HCT116 (cell line): Measurements from ENCODE around the gene MAEA. TPM values are rescaled to one million over a fixed set of nuclear protein-coding genes. Genes with fewer than 3 reads are reported as not detected.

Experiments
- ATAC-seq: fragments of 200-7000 bp; cut with Tn5 transposase; 2 replicates; pipeline ENCODE4 v1.9.1; 2020; ENCODE audit warnings: mild to moderate bottlenecking, moderate library complexity
- BruUV-seq: library from RNA; stranded (reverse); fragments of 400-500 nt; replicated peaks from 2 replicates; lab custom pipeline; 2021; lab: Mats Ljungman, UMichigan
- CTCF ChIA-PET: fragments of 300-600 bp; sonication (Branson Sonifier 250); formaldehyde crosslinking; loops from one replicate; lab custom pipeline; 2021; ENCODE audit warnings: antibody characterized with exemption; lab: Charles Lee
- POLR2A ChIA-PET: fragments of 300-600, 350-600 bp; sonication (Branson Sonifier 250); formaldehyde crosslinking; loops from one replicate; lab custom pipeline; 2021; ENCODE audit warnings: antibody characterized with exemption; lab: Charles Lee
- RAD21 ChIA-PET, 2 experiments: fragments of 300-600 bp; sonication (Branson Sonifier 250); formaldehyde crosslinking; loops; one replicate each; lab custom pipeline; 2023; ENCODE audit warnings: low total read pairs in 2 of 2; ENCODE audit not compliant: uncharacterized antibody in 2 of 2, unreplicated experiment in 2 of 2, low non-redundant PET in 1 of 2; lab: Charles Lee
- DNase-seq: peaks from one replicate; pipeline ENCODE4 v3.0.0-alpha.2; 2010; ENCODE audit warnings: low read depth, low spot score
- H2AFZ ChIP-seq: fragments of 200-600 bp; shearing (Covaris generic), sonication (generic); 2 replicates; pipeline ENCODE4 v1.6.1; 2017; ENCODE audit warnings: low read depth, mixed run types, mixed read lengths, antibody characterized with exemption, low read length; ENCODE audit not compliant: poor library complexity, severe bottlenecking
- H3K27ac ChIP-seq: 2 replicates; pipeline ENCODE4 v1.5.1; 2012; ENCODE audit warnings: low read depth, low read length
- H3K27me3 ChIP-seq: fragments of 200-600 bp; sonication (generic); 2 replicates; pipeline ENCODE4 v1.6.1; 2016; ENCODE audit warnings: mixed run types, low read length, mixed read lengths; ENCODE audit not compliant: insufficient read depth
- H3K36me3 ChIP-seq, 2 experiments: fragments of 200-500 bp in 1 of 2; fragments of 200-600 bp in 1 of 2; sonication (Bioruptor generic) in 1 of 2; sonication (generic) in 1 of 2; 2 replicates each; pipeline versions ENCODE4 v1.5.1 to v1.6.1; 2014 to 2016; ENCODE audit warnings: low read length in 2 of 2, inconsistent platforms in 1 of 2, mixed read lengths in 1 of 2, mixed run types in 1 of 2; ENCODE audit not compliant: insufficient read depth in 2 of 2, control insufficient read depth in 1 of 2
- H3K4me1 ChIP-seq, 2 experiments: fragments of 200-600 bp in 1 of 2; sonication (generic) in 1 of 2; 2 replicates each; pipeline versions ENCODE4 v1.5.1 to v1.6.1; 2012 to 2017; ENCODE audit warnings: low read length in 2 of 2, inconsistent platforms in 1 of 2, mild to moderate bottlenecking in 1 of 2, mixed read lengths in 1 of 2, mixed run types in 1 of 2, moderate library complexity in 1 of 2; ENCODE audit not compliant: insufficient read depth in 2 of 2, control insufficient read depth in 1 of 2
- H3K4me2 ChIP-seq: fragments of 200-600 bp; sonication (generic); 2 replicates; pipeline ENCODE4 v1.6.1; 2017; ENCODE audit warnings: mixed run types, low read length, mixed read lengths
- H3K4me3 ChIP-seq, 2 experiments: fragments of 200-600 bp in 1 of 2; sonication (generic) in 1 of 2; replicated peaks in 1 of 2; 2 replicates each; pipeline ENCODE4 v1.5.1; 2011 to 2016; ENCODE audit warnings: low read length in 2 of 2, control low read depth in 1 of 2, low read depth in 1 of 2, mild to moderate bottlenecking in 1 of 2, mixed read lengths in 1 of 2, mixed run types in 1 of 2
- H3K79me2 ChIP-seq: fragments of 200-600 bp; sonication (generic); 2 replicates; pipeline ENCODE4 v1.6.1; 2017; ENCODE audit warnings: mild to moderate bottlenecking, mixed run types, low read length, moderate library complexity, mixed read lengths; ENCODE audit not compliant: insufficient read depth
- H3K9ac ChIP-seq: fragments of 200-600 bp; sonication (generic); 2 replicates; pipeline ENCODE4 v1.6.1; 2016; ENCODE audit warnings: low read length, mixed read lengths
- H3K9me2 ChIP-seq: fragments of 200-600 bp; sonication (generic), shearing (Covaris generic); 2 replicates; pipeline ENCODE4 v1.6.1; 2017; ENCODE audit warnings: mixed run types, mild to moderate bottlenecking, moderate library complexity; ENCODE audit not compliant: insufficient read depth
- H3K9me3 ChIP-seq, 2 experiments: fragments of 200-500 bp in 1 of 2; fragments of 200-600 bp in 1 of 2; sonication (Bioruptor generic) in 1 of 2; sonication (generic) in 1 of 2; 2 replicates each; pipeline ENCODE4 v1.6.1; 2014 to 2017; ENCODE audit warnings: low read length in 2 of 2, mixed read lengths in 2 of 2, inconsistent platforms in 1 of 2, low read depth in 1 of 2, mild to moderate bottlenecking in 1 of 2, mixed run types in 1 of 2, moderate library complexity in 1 of 2; ENCODE audit not compliant: control insufficient read depth in 1 of 2, insufficient read depth in 1 of 2
- H4K20me1 ChIP-seq: fragments of 200-600 bp; sonication (generic), shearing (Covaris generic); 2 replicates; pipeline ENCODE4 v1.6.1; 2017; ENCODE audit warnings: mixed run types, mild to moderate bottlenecking, moderate library complexity; ENCODE audit not compliant: insufficient read depth
- ATF3 ChIP-seq: IDR thresholded peaks from 2 replicates; pipeline ENCODE4 v1.6.1; 2012
- CBX3 ChIP-seq: IDR thresholded peaks from 2 replicates; pipeline ENCODE4 v1.6.1; 2012; ENCODE audit warnings: low read depth
- CTCF ChIP-seq, 3 experiments: fragments of 200-600 bp in 1 of 3; sonication (generic) in 1 of 3; IDR thresholded peaks in 2 of 3; conservative IDR thresholded peaks in 1 of 3; 2 replicates each; pipeline ENCODE4 v1.5.1; 2012 to 2017; ENCODE audit warnings: low read depth in 2 of 3, low read length in 2 of 3, antibody characterized with exemption in 1 of 3, borderline replicate concordance in 1 of 3, control low read depth in 1 of 3, mild to moderate bottlenecking in 1 of 3, mixed read lengths in 1 of 3, mixed run types in 1 of 3, moderate library complexity in 1 of 3; ENCODE audit not compliant: insufficient read depth in 1 of 3
- EGR1 ChIP-seq: IDR thresholded peaks from 2 replicates; pipeline ENCODE4 v1.6.1; 2012; ENCODE audit warnings: low read depth
- ELF1 ChIP-seq: IDR thresholded peaks from 2 replicates; pipeline ENCODE4 v1.6.1; 2012; ENCODE audit warnings: low read depth, borderline replicate concordance
- EZH2 ChIP-seq: fragments of 200-600 bp; sonication (generic); IDR thresholded peaks from 2 replicates; pipeline ENCODE4 v1.6.1; 2017; ENCODE audit warnings: antibody characterized with exemption, mixed run types
- FOSL1 ChIP-seq: IDR thresholded peaks from 2 replicates; pipeline ENCODE4 v1.6.1; 2012; ENCODE audit warnings: low read depth
- SIN3A ChIP-seq: IDR thresholded peaks from 2 replicates; pipeline ENCODE4 v1.6.1; 2012; ENCODE audit warnings: low read depth
- SP1 ChIP-seq: IDR thresholded peaks from 2 replicates; pipeline ENCODE4 v1.6.1; 2012; ENCODE audit warnings: low read depth
- SRF ChIP-seq: IDR thresholded peaks from 2 replicates; pipeline ENCODE4 v1.6.1; 2012; ENCODE audit warnings: low read depth
- YY1 ChIP-seq: IDR thresholded peaks from 2 replicates; pipeline ENCODE4 v1.6.1; 2011; ENCODE audit warnings: low read length, low read depth, moderate library complexity, mild to moderate bottlenecking; ENCODE audit not compliant: insufficient replicate concordance; ENCODE audit errors: extremely low read depth
- ZFX ChIP-seq: fragments of 450-650 bp; IDR thresholded peaks from 2 replicates; pipeline ENCODE4 v1.6.1; 2017
- intact Hi-C: fragments of 100-400 bp; cut with micrococcal nuclease; formaldehyde crosslinking; loops from 2 replicates; pipeline ENCODE4 v1.10.0; 2022
- total RNA-seq: library from RNA; stranded (reverse); gene quantifications from one replicate; pipeline ENCODE4 v1.2.1, GENCODE V29; 2021; ENCODE audit not compliant: unreplicated experiment

Gene MAEA
- total RNA-seq, 1 experiment from 2014 or later, result 88.3 TPM

- POLR2A ChIA-PET, result no interaction called here
- H3K36me3 ChIP-seq, result peaks cover 6 to 23% of the 10 kb centered on the region in 2 experiments; a peak in 3 of 4 replicates
Measured at GRCh38 chr4:1327526-1328266, 38.0 kb downstream of the MAEA start.

More at GRCh38 chr4:1327526-1328266, 38.0 kb downstream of the MAEA start:
- no peak overlapping the region for H3K4me3 ChIP-seq
- H3K4me1 ChIP-seq, result peaks cover 7 to 31% of the 10 kb centered on the region in 2 experiments; a peak in 3 of 4 replicates
- H3K9me2 ChIP-seq, result no peaks in the 10 kb centered on the region
- CTCF ChIA-PET, result no interaction called here
- H3K27me3 ChIP-seq, result no peaks in the 10 kb centered on the region
- no peaks in the 10 kb centered on the region for H4K20me1 ChIP-seq
- RAD21 ChIA-PET, result no interaction called here
- H3K4me2 ChIP-seq, result no peak overlapping the region
- ATAC-seq, result no peak
- H3K27ac ChIP-seq, result no peak overlapping the region
- no TSS peak for BruUV-seq
- no peak overlapping the region for H3K9ac ChIP-seq
- H3K79me2 ChIP-seq, result peaks cover 65% of the 10 kb centered on the region
- TF ChIP-seq EZH2 (no peak), CTCF (IDR thresholded peaks at IDR 0.05 in 2 of 3, conservative IDR thresholded peaks at IDR 0.05 in 1 of 3; ENCODE audit: borderline replicate concordance in 1 of 3, insufficient read depth in 1 of 3, low read depth in 2 of 3, low read length in 2 of 3) (no peak), EGR1 (no peak), ATF3 (no peak), SP1 (no peak), FOSL1 (no peak), ZFX (no peak), SRF (no peak), ELF1 (no peak), YY1 (no peak), SIN3A (no peak), CBX3 (no peak)
- no peak for DNase-seq
- H2AFZ ChIP-seq, result no peak overlapping the region
- no peaks in the 10 kb centered on the region for H3K9me3 ChIP-seq
- intact Hi-C loops, result no loop called here
